ENCODE measurements around the gene SOCS1.

GRCh38 chr16:11278681-11279628, 23.0 kb upstream of the SOCS1 start:
- TF ChIP-seq EZH2 (IDR thresholded peaks at IDR 0.05; ENCODE audit: borderline replicate concordance, low read depth, low read length, severe bottlenecking) = no peak
- TF ChIP-seq CTCF (IDR thresholded peaks at IDR 0.05; ENCODE audit: extremely low read depth in 1 of 2, insufficient read depth in 1 of 2, low read depth in 1 of 2, low read length in 2 of 2) = no peak
